T-cell (primary cell): ENCODE data around the gene C20orf96. TPM values are rescaled to one million over a fixed set of nuclear protein-coding genes. Genes with fewer than 3 reads are reported as not detected.

Experiments used
- ATAC-seq, 4 experiments: fragments of 200-7000 bp in 3 of 4; fragments of 150-1000 bp in 1 of 4; cut with Tn5 transposase; replicated peaks in 1 of 4; 1 replicate in 3 of 4; 2 replicates in 1 of 4; pipeline ENCODE4 v1.10.0; 2021; ENCODE audit warnings: moderate library complexity in 3 of 4, mild to moderate bottlenecking in 2 of 4, moderate number of reproducible peaks in 1 of 4
- CTCF ChIA-PET, 2 donors: fragments of 300-600 bp; sonication (Branson Sonifier 250); formaldehyde crosslinking; loops; one replicate each; lab custom pipeline; 2022; ENCODE audit warnings: antibody characterized with exemption in 2 of 2; lab: Charles Lee
- POLR2A ChIA-PET, 2 donors: fragments of 300-600 bp; sonication (Branson Sonifier 250); formaldehyde crosslinking; loops; one replicate each; lab custom pipeline; 2022; ENCODE audit warnings: antibody characterized with exemption in 2 of 2; lab: Charles Lee
- DNase-seq, 35 experiments: peaks; one replicate each; pipeline versions ENCODE4 v3.0.0 to v3.0.0-alpha.2; 2013 to 2023
- H3K27ac ChIP-seq: one replicate; pipeline ENCODE4 v1.5.1; 2013; ENCODE audit warnings: low read length
- H3K27me3 ChIP-seq, 2 experiments: replicated peaks in 1 of 2; 1 replicate in 1 of 2; 2 replicates in 1 of 2; pipeline versions ENCODE4 v1.6.1 to v1.7.0; 2013; ENCODE audit warnings: low read length in 1 of 2, mixed read lengths in 1 of 2; ENCODE audit not compliant: control insufficient read depth in 2 of 2, insufficient read depth in 2 of 2; ENCODE audit errors: extremely low read depth in 1 of 2
- H3K36me3 ChIP-seq, 2 donors: 1 replicate in 1 of 2; 2 replicates in 1 of 2; pipeline versions ENCODE4 v1.6.1 to v1.7.0; 2013; ENCODE audit warnings: low read length in 1 of 2; ENCODE audit not compliant: control insufficient read depth in 2 of 2, insufficient read depth in 1 of 2; ENCODE audit errors: extremely low read depth in 1 of 2
- H3K4me1 ChIP-seq, 2 experiments: 1 replicate in 1 of 2; 2 replicates in 1 of 2; pipeline versions ENCODE4 v1.6.1 to v1.7.0; 2013; ENCODE audit warnings: low read length in 2 of 2, mixed read lengths in 1 of 2; ENCODE audit not compliant: insufficient read depth in 2 of 2, control insufficient read depth in 1 of 2; ENCODE audit errors: extremely low read depth in 1 of 2
- H3K4me3 ChIP-seq, 2 donors: 1 replicate in 1 of 2; 2 replicates in 1 of 2; pipeline versions ENCODE4 v1.5.1 to v1.7.0; 2013; ENCODE audit warnings: mild to moderate bottlenecking in 2 of 2, low read length in 1 of 2, moderate library complexity in 1 of 2; ENCODE audit not compliant: control insufficient read depth in 1 of 2; ENCODE audit errors: extremely low read depth in 1 of 2
- H3K9me3 ChIP-seq: 2 replicates; pipeline ENCODE4 v1.7.0; 2013
- H3K27ac Mint-ChIP-seq, 2 donors: one replicate each; pipeline ENCODE4 v1.8.0; 2020 to 2021; ENCODE audit warnings: mild to moderate bottlenecking in 2 of 2, mixed read lengths in 2 of 2
- H3K27me3 Mint-ChIP-seq, 2 donors: one replicate each; pipeline ENCODE4 v1.8.0; 2021 to 2022; ENCODE audit warnings: mixed read lengths in 2 of 2
- H3K36me3 Mint-ChIP-seq: one replicate; pipeline ENCODE4 v1.8.0; 2021; ENCODE audit warnings: mixed read lengths
- H3K4me1 Mint-ChIP-seq, 3 donors: one replicate each; pipeline ENCODE4 v1.8.0; 2020 to 2022; ENCODE audit warnings: mixed read lengths in 3 of 3, mild to moderate bottlenecking in 1 of 3
- H3K4me3 Mint-ChIP-seq, 3 donors: one replicate each; pipeline ENCODE4 v1.8.0; 2020 to 2022; ENCODE audit warnings: mild to moderate bottlenecking in 3 of 3, mixed read lengths in 3 of 3, moderate library complexity in 3 of 3
- H3K9me3 Mint-ChIP-seq, 3 donors: one replicate each; pipeline ENCODE4 v1.8.0; 2020 to 2022; ENCODE audit warnings: mixed read lengths in 3 of 3
- WGBS: methylation state at CpG from one replicate; pipeline ENCODE4 v1.1.5; 2013; ENCODE audit warnings: missing lambda C conversion rate; ENCODE audit not compliant: insufficient coverage; 5-methylcytosine and 5-hydroxymethylcytosine counted together
- total RNA-seq, 35 experiments: library from RNA in 6 of 35; stranded (reverse) in 6 of 35; fragments of 120-200 nt in 1 of 35; gene quantifications; one replicate each; pipeline versions ENCODE4 v1.2.1 to v1.2.4 and lab custom pipeline; 2013 to 2026

The C20orf96 gene
- total RNA-seq, 5 donors from 2014 or later (not counting 1 experiment from before 2014, with no cell fraction given): 2.5 to 3.2 (median 2.8) TPM

DNA sequence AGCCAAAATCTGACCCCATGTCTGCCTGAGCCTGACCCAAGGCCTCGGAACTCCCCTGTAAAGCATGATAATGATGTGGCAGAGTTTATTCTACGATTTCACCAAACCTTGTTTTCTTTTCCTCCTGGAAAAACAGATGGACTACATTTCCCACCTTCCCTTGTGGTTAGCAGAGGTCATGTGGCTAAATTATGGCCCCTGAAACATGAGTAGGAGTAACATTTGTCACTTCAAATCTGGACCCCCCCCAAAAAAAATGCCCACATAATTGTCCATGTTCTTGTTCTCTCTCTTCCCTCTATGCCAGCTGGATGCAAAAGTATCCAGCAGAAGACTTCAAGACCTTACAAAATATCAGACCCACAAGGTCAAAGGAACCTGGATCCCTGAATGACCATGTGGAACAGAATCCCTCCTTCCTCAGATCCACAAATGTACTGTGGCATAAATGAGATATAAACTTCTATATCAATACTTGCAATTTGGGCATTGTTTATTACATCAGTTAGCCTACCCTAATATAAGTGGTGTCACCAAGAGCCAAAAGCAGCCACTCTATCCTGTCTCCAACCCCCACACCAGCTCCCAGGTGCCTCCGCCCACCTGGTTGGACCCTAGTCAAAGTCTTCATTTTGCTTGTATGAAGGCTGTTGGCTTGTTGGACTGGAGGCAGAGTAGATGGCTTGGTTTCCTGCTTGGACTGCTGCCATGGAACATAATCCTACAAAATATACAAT lies 1.4 kb downstream of the C20orf96 start:
- DNase-seq (no peak), ATAC-seq (no peak)
- Histone ChIP-seq H3K4me1 (peaks cover 17 to 18% of the 10 kb centered on the region in 2 experiments), H3K9me3 (no peaks in the 10 kb centered on the region), H3K27ac (no peak overlapping the region), H3K4me3 (no peak overlapping the region), H3K36me3 (no peaks in the 10 kb centered on the region), H3K27me3 (no peaks in the 10 kb centered on the region)
- peaks cover 0 to 9% (median 8%) of the 10 kb centered on the region in 3 donors for H3K4me1 Mint-ChIP-seq
- H3K27me3 Mint-ChIP-seq: no peaks in the 10 kb centered on the region
- ChIA-PET POLR2A (interaction anchor here in 1 of 2 donors (0.6 kb wide), 1 partner anchor 44 kb away, joined by 4 read pairs; no protein-coding TSS in a partner anchor), CTCF (interaction anchor here in 1 of 2 donors (0.6 kb wide), 1 partner anchor 75 kb away, joined by 3 read pairs; no protein-coding TSS in a partner anchor)
- no peak overlapping the region for H3K4me3 Mint-ChIP-seq
- H3K27ac Mint-ChIP-seq: peak overlapping the region in 1 of 2 donors; percentile 8
- H3K9me3 Mint-ChIP-seq: no peaks in the 10 kb centered on the region
- no CpG with 5 or more reads among the region's 3 CpGs for WGBS
- H3K36me3 Mint-ChIP-seq: no peaks in the 10 kb centered on the region

DNA sequence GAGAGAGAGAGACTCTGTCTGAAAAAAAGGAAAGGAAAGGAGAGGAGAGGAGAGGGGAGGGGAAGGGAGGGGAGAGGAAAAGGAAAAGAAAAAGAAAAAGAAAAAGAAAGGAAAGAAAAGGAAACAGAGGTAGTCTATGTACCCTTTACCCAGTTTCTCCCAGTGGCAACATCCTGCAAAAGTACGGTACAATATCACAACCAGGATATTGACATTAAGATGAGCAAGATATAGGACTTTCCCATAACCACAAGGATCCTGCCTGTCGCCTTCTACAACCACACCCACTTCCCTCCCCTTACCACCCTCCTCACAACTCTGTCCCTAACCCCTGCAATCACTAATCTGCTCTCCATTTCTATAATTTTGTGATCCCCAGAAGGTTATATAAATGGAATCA lies 4.0 kb downstream of the C20orf96 start:
- ChIA-PET CTCF (no interaction called here), POLR2A (no interaction called here)
- Mint-ChIP-seq H3K36me3 (no peaks in the 10 kb centered on the region), H3K27ac (no peak overlapping the region), H3K27me3 (no peaks in the 10 kb centered on the region), H3K4me1 (peaks cover 0 to 8% (median 7%) of the 10 kb centered on the region in 3 donors), H3K9me3 (no peaks in the 10 kb centered on the region), H3K4me3 (no peak overlapping the region)
- no peaks in the 10 kb centered on the region for H3K36me3 ChIP-seq
- H3K27me3 ChIP-seq: no peaks in the 10 kb centered on the region
- 60% methylated on average over 1 of the region's 2 CpGs for WGBS
- ATAC-seq (no peak), DNase-seq (no peak)
- H3K4me3 ChIP-seq: no peak overlapping the region
- H3K9me3 ChIP-seq: no peaks in the 10 kb centered on the region
- peaks cover 12 to 15% of the 10 kb centered on the region in 2 experiments for H3K4me1 ChIP-seq
- H3K27ac ChIP-seq: no peak overlapping the region

DNA sequence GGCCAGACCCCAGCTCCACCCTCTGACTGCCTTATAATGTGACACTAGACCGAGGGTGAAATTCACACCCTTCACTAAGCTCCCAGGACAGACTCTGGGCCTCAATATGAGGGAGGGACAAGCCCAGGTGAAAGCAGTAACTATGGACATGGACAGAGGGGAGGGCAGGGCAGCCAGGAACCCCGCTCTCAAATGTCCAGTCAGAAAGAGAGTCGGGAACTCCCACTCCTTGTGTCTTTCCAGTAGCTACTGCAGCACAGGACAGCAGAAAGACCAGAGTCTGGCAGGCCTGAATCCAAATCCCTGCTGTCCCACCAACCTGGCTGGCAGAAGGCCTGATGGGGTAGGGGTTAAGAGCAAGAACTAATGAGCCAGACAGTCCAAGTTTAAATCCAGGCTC lies 6.4 kb downstream of the C20orf96 start:
- no peaks in the 10 kb centered on the region for H3K27me3 ChIP-seq
- 60% methylated on average over 1 of the region's 3 CpGs for WGBS
- POLR2A ChIA-PET: no interaction called here

DNA sequence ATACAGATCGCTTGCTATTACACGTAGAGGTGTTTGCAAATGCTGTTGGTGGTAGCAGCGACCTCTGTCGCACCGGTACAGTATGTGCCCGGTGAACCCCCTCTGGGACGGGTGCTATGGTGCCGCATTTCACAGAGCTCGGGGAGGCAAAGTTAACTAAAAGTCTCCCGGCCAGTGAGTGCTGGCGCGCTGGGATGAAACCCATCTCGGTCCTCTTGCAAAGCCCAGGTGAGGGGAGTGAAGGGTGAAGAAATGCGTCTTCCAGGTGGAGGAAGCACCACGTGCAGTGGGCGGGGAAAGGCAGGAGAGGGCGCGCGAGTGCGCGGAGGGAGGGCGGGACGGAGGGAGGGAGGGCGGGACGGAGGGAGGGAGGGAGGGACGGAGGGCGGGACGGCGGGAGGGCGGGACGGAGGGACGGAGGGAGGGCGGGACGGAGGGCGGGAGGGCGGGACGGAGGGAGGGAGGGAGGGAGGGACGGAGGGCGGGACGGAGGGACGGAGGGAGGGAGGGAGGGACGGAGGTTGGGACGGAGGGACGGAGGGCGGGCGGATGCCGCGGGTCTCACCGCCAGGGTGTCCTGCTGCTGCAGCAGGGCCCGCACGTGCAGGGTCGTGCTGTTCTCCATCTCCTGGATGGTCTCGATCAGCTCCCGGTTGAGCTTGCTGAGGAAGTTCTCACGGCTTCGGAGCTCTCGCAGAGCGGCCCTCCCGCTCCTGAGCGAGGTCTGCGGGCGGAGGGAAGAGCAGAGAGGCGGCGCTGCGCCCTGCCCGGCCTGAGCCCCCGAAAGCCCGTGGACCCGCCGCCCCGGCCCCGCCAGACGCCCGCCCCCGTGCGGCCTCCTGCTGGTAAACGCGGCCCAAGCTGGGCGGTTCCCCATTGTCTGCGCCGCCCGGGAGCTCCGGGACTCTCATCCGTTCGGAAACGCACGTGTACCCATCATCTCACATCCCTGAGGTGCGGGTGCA lies 11.7 kb downstream of the C20orf96 start:
- H3K9me3 ChIP-seq: no peaks in the 10 kb centered on the region
- no peak overlapping the region for H3K4me3 ChIP-seq
- H3K4me1 ChIP-seq: no peaks in the 10 kb centered on the region
- peaks cover 0 to 9% of the 10 kb centered on the region in 2 donors for H3K36me3 ChIP-seq
- H3K27ac ChIP-seq: no peak overlapping the region
- ATAC-seq: peak in 1 of 4 experiments; percentile 50
- WGBS: 97% methylated on average over 43 of the region's 88 CpGs
- ChIA-PET POLR2A (interaction anchor here in 1 of 2 donors (0.5 kb wide), 1 partner anchor 18 kb away, joined by 3 read pairs; no protein-coding TSS in a partner anchor), CTCF (no interaction called here)
- H3K27ac Mint-ChIP-seq: no peak overlapping the region
- H3K9me3 Mint-ChIP-seq: no peaks in the 10 kb centered on the region
- H3K4me1 Mint-ChIP-seq: no peaks in the 10 kb centered on the region
- peaks cover 7% of the 10 kb centered on the region for H3K36me3 Mint-ChIP-seq
- H3K4me3 Mint-ChIP-seq: peak overlapping the region in 1 of 3 donors; percentile 48
- no peaks in the 10 kb centered on the region for H3K27me3 Mint-ChIP-seq
- peak in 2 of 35 experiments; percentile 14 to 21 for DNase-seq
- no peaks in the 10 kb centered on the region for H3K27me3 ChIP-seq

More for the DNA sequence above, 6.4 kb downstream of the C20orf96 start:
- Histone ChIP-seq H3K36me3 (no peaks in the 10 kb centered on the region), H3K4me1 (no peaks in the 10 kb centered on the region), H3K9me3 (no peaks in the 10 kb centered on the region), H3K4me3 (no peak overlapping the region), H3K27ac (no peak overlapping the region)
- Mint-ChIP-seq H3K4me3 (no peak overlapping the region), H3K4me1 (no peaks in the 10 kb centered on the region), H3K27ac (no peak overlapping the region), H3K27me3 (no peaks in the 10 kb centered on the region), H3K36me3 (no peaks in the 10 kb centered on the region), H3K9me3 (no peaks in the 10 kb centered on the region)
- ATAC-seq (no peak), DNase-seq (no peak)
- CTCF ChIA-PET: no interaction called here

DNA sequence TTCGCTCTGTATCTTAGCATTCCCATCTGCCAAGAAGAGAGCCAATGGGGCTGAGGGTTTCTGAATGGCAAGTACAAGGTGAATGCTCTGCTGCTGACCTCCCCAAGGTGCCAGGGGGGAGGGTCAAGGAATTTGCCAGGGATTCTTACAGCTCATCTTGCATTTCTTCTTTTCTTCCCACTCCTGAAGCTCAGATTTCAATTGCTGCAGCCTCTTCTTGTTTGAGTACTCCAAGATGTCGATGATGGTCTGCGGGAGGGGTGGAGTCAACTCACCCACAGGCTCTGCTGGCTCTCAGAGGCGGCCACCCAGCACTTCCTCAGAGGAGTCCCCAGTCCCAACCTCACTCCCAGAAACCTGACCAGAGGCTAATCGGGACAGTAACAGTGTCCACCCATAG lies 12.4 kb downstream of the C20orf96 start:
- H3K27ac ChIP-seq: no peak overlapping the region
- POLR2A ChIA-PET: no interaction called here
- no peaks in the 10 kb centered on the region for H3K27me3 Mint-ChIP-seq
- no peaks in the 10 kb centered on the region for H3K4me1 Mint-ChIP-seq
- DNase-seq (no peak), ATAC-seq (no peak)
- H3K9me3 ChIP-seq: no peaks in the 10 kb centered on the region
- 100% methylated on average over 1 of the region's 5 CpGs for WGBS
- CTCF ChIA-PET: no interaction called here
- H3K4me3 Mint-ChIP-seq: no peak overlapping the region
- no peak overlapping the region for H3K4me3 ChIP-seq
- H3K9me3 Mint-ChIP-seq: no peaks in the 10 kb centered on the region
- no peak overlapping the region for H3K27ac Mint-ChIP-seq
- peaks cover 0 to 9% of the 10 kb centered on the region in 2 donors for H3K36me3 ChIP-seq
- H3K4me1 ChIP-seq: no peaks in the 10 kb centered on the region
- H3K27me3 ChIP-seq: no peaks in the 10 kb centered on the region
- peaks cover 7% of the 10 kb centered on the region for H3K36me3 Mint-ChIP-seq

DNA sequence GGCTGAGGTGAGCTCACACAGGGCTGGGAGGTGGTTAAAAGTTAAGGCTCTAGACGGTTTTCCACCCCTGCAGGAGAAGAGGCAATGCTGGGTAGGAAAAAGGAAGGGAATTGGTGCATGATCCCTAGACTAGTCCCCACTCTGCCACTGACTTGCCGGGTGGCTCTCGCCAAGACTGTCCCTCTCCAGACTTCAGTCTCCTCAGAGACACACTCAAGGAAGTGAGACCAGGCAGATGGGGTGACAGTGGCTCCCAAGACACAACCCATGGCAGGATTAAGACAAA lies 13.1 kb downstream of the C20orf96 start:
- Mint-ChIP-seq H3K4me3 (no peak overlapping the region), H3K27me3 (no peaks in the 10 kb centered on the region), H3K36me3 (peaks cover 7% of the 10 kb centered on the region), H3K9me3 (no peaks in the 10 kb centered on the region), H3K27ac (no peak overlapping the region), H3K4me1 (no peaks in the 10 kb centered on the region)
- Histone ChIP-seq H3K27me3 (no peaks in the 10 kb centered on the region), H3K9me3 (no peaks in the 10 kb centered on the region), H3K4me1 (no peaks in the 10 kb centered on the region), H3K36me3 (peaks cover 0 to 9% of the 10 kb centered on the region in 2 donors), H3K27ac (no peak overlapping the region), H3K4me3 (no peak overlapping the region)
- no CpG with 5 or more reads among the region's 3 CpGs for WGBS
- no peak for ATAC-seq
- CTCF ChIA-PET: no interaction called here
- POLR2A ChIA-PET: no interaction called here
- no peak for DNase-seq
